WTC11 (cell line): ENCODE results near the gene PRELID1. TPM values are rescaled to one million over a fixed set of nuclear protein-coding genes. Genes with fewer than 3 reads are reported as not detected.
A peak's percentile ranks its signal among the peaks of the same experiment; 100 is the strongest.

Source experiments
- ATAC-seq: fragments of 200-7000 bp; cut with Tn5 transposase; 2 replicates; pipeline ENCODE4 v1.10.0; 2021; ENCODE audit warnings: mild to moderate bottlenecking, moderate library complexity
- CTCF ChIA-PET: fragments of 300-600 bp; sonication (Branson Sonifier 250); formaldehyde crosslinking; loops from one replicate; lab custom pipeline; 2021; ENCODE audit warnings: antibody characterized with exemption; lab: Charles Lee
- POLR2A ChIA-PET: fragments of 350-600 bp; sonication (Branson Sonifier 250); formaldehyde crosslinking; loops from one replicate; lab custom pipeline; 2021; ENCODE audit warnings: antibody characterized with exemption; lab: Charles Lee
- DNase-seq: peaks from one replicate; pipeline ENCODE4 v3.0.0; 2021; ENCODE audit warnings: low spot score
- H3K27ac Mint-ChIP-seq: 2 replicates; pipeline ENCODE4 v1.8.0; 2021; ENCODE audit warnings: mixed read lengths
- H3K27me3 Mint-ChIP-seq: 2 replicates; pipeline ENCODE4 v1.8.0; 2021; ENCODE audit warnings: low read depth, mild to moderate bottlenecking, moderate library complexity, mixed read lengths
- H3K36me3 Mint-ChIP-seq: 2 replicates; pipeline ENCODE4 v1.8.0; 2021; ENCODE audit warnings: mixed read lengths
- H3K4me1 Mint-ChIP-seq: 2 replicates; pipeline ENCODE4 v1.8.0; 2022; ENCODE audit warnings: mixed read lengths
- H3K4me3 Mint-ChIP-seq: 2 replicates; pipeline ENCODE4 v1.8.0; 2021; ENCODE audit warnings: mild to moderate bottlenecking, moderate library complexity, mixed read lengths
- H3K9me3 Mint-ChIP-seq: 2 replicates; pipeline ENCODE4 v1.8.0; 2021; ENCODE audit warnings: mixed read lengths
- AFF4 ChIP-seq: sonication (generic); formaldehyde crosslinking; IDR thresholded peaks from 2 replicates; pipeline ENCODE4 v1.8.1; 2023; ENCODE audit warnings: mild to moderate bottlenecking, missing genetic modification reagents, borderline replicate concordance
- ATF1 ChIP-seq: sonication (generic); formaldehyde crosslinking; IDR thresholded peaks from 2 replicates; pipeline ENCODE4 v1.8.1; 2023; ENCODE audit warnings: mild to moderate bottlenecking, moderate library complexity, missing genetic modification reagents
- E2F1 ChIP-seq: sonication (generic); formaldehyde crosslinking; IDR thresholded peaks from 2 replicates; pipeline ENCODE4 v1.8.0; 2022; ENCODE audit warnings: mild to moderate bottlenecking, missing genetic modification reagents
- E2F4 ChIP-seq: sonication (generic); formaldehyde crosslinking; IDR thresholded peaks from 2 replicates; pipeline ENCODE4 v1.8.1; 2022; ENCODE audit warnings: low read depth, mild to moderate bottlenecking, moderate library complexity, missing genetic modification reagents, borderline replicate concordance
- E2F5 ChIP-seq: sonication (generic); formaldehyde crosslinking; IDR thresholded peaks from 2 replicates; pipeline ENCODE4 v1.8.1; 2022; ENCODE audit warnings: mild to moderate bottlenecking, moderate library complexity, missing genetic modification reagents
- ESRRA ChIP-seq: sonication (generic); formaldehyde crosslinking; IDR thresholded peaks from 2 replicates; pipeline ENCODE4 v1.8.1; 2022; ENCODE audit warnings: mild to moderate bottlenecking, missing genetic modification reagents, borderline replicate concordance
- FOXK1 ChIP-seq: sonication (generic); formaldehyde crosslinking; IDR thresholded peaks from 2 replicates; pipeline ENCODE4 v1.8.0; 2022; ENCODE audit warnings: mild to moderate bottlenecking, moderate library complexity, missing genetic modification reagents
- GABPB1 ChIP-seq: sonication (generic); formaldehyde crosslinking; IDR thresholded peaks from 2 replicates; pipeline ENCODE4 v1.8.1; 2023; ENCODE audit warnings: mild to moderate bottlenecking, missing genetic modification reagents
- HMGA2 ChIP-seq: fragments of 250-450 bp; sonication (Bioruptor Pico); IDR thresholded peaks from 2 replicates; pipeline ENCODE4 v1.4.0; 2021; ENCODE audit warnings: mild to moderate bottlenecking, moderate library complexity
- IRF2 ChIP-seq: sonication (generic); formaldehyde crosslinking; IDR thresholded peaks from 2 replicates; pipeline ENCODE4 v1.8.0; 2022; ENCODE audit warnings: low read depth, missing genetic modification reagents, borderline replicate concordance
- MAX ChIP-seq: sonication (generic); formaldehyde crosslinking; IDR thresholded peaks from 2 replicates; pipeline ENCODE4 v1.8.0; 2022; ENCODE audit warnings: mild to moderate bottlenecking, missing genetic modification reagents
- MYBL2 ChIP-seq: sonication (generic); formaldehyde crosslinking; IDR thresholded peaks from 2 replicates; pipeline ENCODE4 v1.8.1; 2023; ENCODE audit warnings: mild to moderate bottlenecking, moderate library complexity, missing genetic modification reagents
- NFATC4 ChIP-seq: fragments of 250-450 bp; sonication (Bioruptor Pico); IDR thresholded peaks from 2 replicates; pipeline ENCODE4 v1.9.0; 2021; ENCODE audit warnings: mild to moderate bottlenecking
- NFE2L1 ChIP-seq: sonication (generic); formaldehyde crosslinking; IDR thresholded peaks from 2 replicates; pipeline ENCODE4 v1.8.1; 2023; ENCODE audit warnings: missing genetic modification reagents
- RORB ChIP-seq: fragments of 250-450 bp; sonication (Bioruptor Pico); IDR thresholded peaks from 2 replicates; pipeline ENCODE4 v1.9.0; 2021; ENCODE audit warnings: mild to moderate bottlenecking
- TEAD4 ChIP-seq: sonication (generic); formaldehyde crosslinking; IDR thresholded peaks from 2 replicates; pipeline ENCODE4 v1.8.0; 2022; ENCODE audit warnings: mild to moderate bottlenecking, missing genetic modification reagents
- TP53 ChIP-seq: sonication (generic); formaldehyde crosslinking; IDR thresholded peaks from 2 replicates; pipeline ENCODE4 v1.8.1; 2023; ENCODE audit warnings: mild to moderate bottlenecking, missing genetic modification reagents
- ZBTB21 ChIP-seq: sonication (generic); formaldehyde crosslinking; IDR thresholded peaks from 2 replicates; pipeline ENCODE4 v1.8.1; 2023; ENCODE audit warnings: mild to moderate bottlenecking, missing genetic modification reagents, borderline replicate concordance
- ZNF263 ChIP-seq: sonication (generic); formaldehyde crosslinking; IDR thresholded peaks from 2 replicates; pipeline ENCODE4 v1.8.1; 2022; ENCODE audit warnings: low read depth, mild to moderate bottlenecking, moderate library complexity, missing genetic modification reagents
- ZNF317 ChIP-seq: sonication (generic); formaldehyde crosslinking; IDR thresholded peaks from 2 replicates; pipeline ENCODE4 v1.8.1; 2023; ENCODE audit warnings: low read depth, mild to moderate bottlenecking, moderate library complexity, missing genetic modification reagents, borderline replicate concordance
- ZNF396 ChIP-seq: fragments of 250-450 bp; sonication (Bioruptor Pico); IDR thresholded peaks from 2 replicates; pipeline ENCODE4 v1.8.0; 2021; ENCODE audit warnings: mild to moderate bottlenecking, moderate library complexity, borderline replicate concordance
- ZNF423 ChIP-seq: fragments of 250-450 bp; sonication (Bioruptor Pico); IDR thresholded peaks from 2 replicates; pipeline ENCODE4 v2.1.2; 2022; ENCODE audit warnings: mild to moderate bottlenecking, moderate library complexity
- ZNF512 ChIP-seq: sonication (generic); formaldehyde crosslinking; IDR thresholded peaks from 2 replicates; pipeline ENCODE4 v1.8.1; 2022; ENCODE audit warnings: missing genetic modification reagents, borderline replicate concordance
- ZNF671 ChIP-seq: fragments of 250-450 bp; sonication (Bioruptor Pico); IDR thresholded peaks from 2 replicates; pipeline ENCODE4 v1.8.0; 2021; ENCODE audit warnings: mild to moderate bottlenecking
- total RNA-seq: library from RNA; stranded (reverse); gene quantifications from 3 replicates; pipeline ENCODE4 v1.2.3, GENCODE V29; 2021

The PRELID1 gene
- total RNA-seq, 1 experiment from 2014 or later, result 273 TPM

GRCh38 chr5:177295924-177296323, 7.7 kb upstream of the PRELID1 start:
- CTCF ChIA-PET, result interaction anchor here (2.6 to 4.7 kb wide), 2 partner anchors 13 to 184 kb away, joined by 9 to 36 read pairs; no protein-coding TSS in a partner anchor
- H3K27me3 Mint-ChIP-seq, result no peaks in the 10 kb centered on the region
- peaks cover 33% of the 10 kb centered on the region for H3K4me1 Mint-ChIP-seq

GRCh38 chr5:177296581-177296980, 7.0 kb upstream of the PRELID1 start:
- ATAC-seq (no peak), DNase-seq (no peak)
- H3K4me3 Mint-ChIP-seq, result no peak overlapping the region
- POLR2A ChIA-PET, result no interaction called here
- H3K27ac Mint-ChIP-seq, result no peak overlapping the region; the same call in 1 of the 2 replicates
- no peaks in the 10 kb centered on the region for H3K9me3 Mint-ChIP-seq
- peaks cover 33% of the 10 kb centered on the region for H3K4me1 Mint-ChIP-seq
- H3K36me3 Mint-ChIP-seq, result peaks cover 45% of the 10 kb centered on the region
- CTCF ChIA-PET, result interaction anchor here (0.8 to 4.7 kb wide), 3 partner anchors 13 to 225 kb away, joined by 3 to 36 read pairs (median 9); no protein-coding TSS in a partner anchor
- H3K27me3 Mint-ChIP-seq, result no peaks in the 10 kb centered on the region
- no peak for TF ChIP-seq MAX
- TF ChIP-seq MYBL2 (CRISPR knock-in tag), result no peak
- TF ChIP-seq ZNF512 (CRISPR knock-in tag), result no peak
- no peak for TF ChIP-seq E2F5 (CRISPR knock-in tag)
- no peak for TF ChIP-seq RORB (CRISPR knock-in tag)
- TF ChIP-seq TEAD4 (CRISPR knock-in tag), result no peak
- TF ChIP-seq AFF4 (CRISPR knock-in tag), result no peak
- TF ChIP-seq E2F4 (CRISPR knock-in tag), result no peak

More at GRCh38 chr5:177295924-177296323, 7.7 kb upstream of the PRELID1 start:
- POLR2A ChIA-PET, result no interaction called here
- Mint-ChIP-seq H3K4me3 (no peak overlapping the region), H3K27ac (peak overlapping the region; percentile 65; the same call in 1 of the 2 replicates), H3K9me3 (no peaks in the 10 kb centered on the region), H3K36me3 (peaks cover 48% of the 10 kb centered on the region)
- TF ChIP-seq ZNF396 (no peak), GABPB1 (no peak), FOXK1 (CRISPR knock-in tag) (no peak), HMGA2 (CRISPR knock-in tag) (no peak), TP53 (CRISPR knock-in tag) (no peak), IRF2 (no peak), ATF1 (CRISPR knock-in tag) (no peak), E2F1 (CRISPR knock-in tag) (no peak), ESRRA (CRISPR knock-in tag) (no peak), ZNF317 (CRISPR knock-in tag) (no peak), ZBTB21 (no peak), NFATC4 (CRISPR knock-in tag) (no peak), ZNF671 (CRISPR knock-in tag) (no peak), AFF4 (CRISPR knock-in tag) (no peak), NFE2L1 (CRISPR knock-in tag) (no peak), ZNF423 (CRISPR knock-in tag) (no peak), ZNF263 (CRISPR knock-in tag) (no peak)
- ATAC-seq, result no peak
- DNase-seq, result no peak
